DMS 273 (cell line): ENCODE results near the gene VAC14.

ENCODE experiments used
- DNase-seq: peaks from one replicate; lab custom pipeline; 2025; ENCODE audit not compliant: unreplicated experiment; lab: John Stamatoyannopoulos, UW

VAC14 gene

DNA sequence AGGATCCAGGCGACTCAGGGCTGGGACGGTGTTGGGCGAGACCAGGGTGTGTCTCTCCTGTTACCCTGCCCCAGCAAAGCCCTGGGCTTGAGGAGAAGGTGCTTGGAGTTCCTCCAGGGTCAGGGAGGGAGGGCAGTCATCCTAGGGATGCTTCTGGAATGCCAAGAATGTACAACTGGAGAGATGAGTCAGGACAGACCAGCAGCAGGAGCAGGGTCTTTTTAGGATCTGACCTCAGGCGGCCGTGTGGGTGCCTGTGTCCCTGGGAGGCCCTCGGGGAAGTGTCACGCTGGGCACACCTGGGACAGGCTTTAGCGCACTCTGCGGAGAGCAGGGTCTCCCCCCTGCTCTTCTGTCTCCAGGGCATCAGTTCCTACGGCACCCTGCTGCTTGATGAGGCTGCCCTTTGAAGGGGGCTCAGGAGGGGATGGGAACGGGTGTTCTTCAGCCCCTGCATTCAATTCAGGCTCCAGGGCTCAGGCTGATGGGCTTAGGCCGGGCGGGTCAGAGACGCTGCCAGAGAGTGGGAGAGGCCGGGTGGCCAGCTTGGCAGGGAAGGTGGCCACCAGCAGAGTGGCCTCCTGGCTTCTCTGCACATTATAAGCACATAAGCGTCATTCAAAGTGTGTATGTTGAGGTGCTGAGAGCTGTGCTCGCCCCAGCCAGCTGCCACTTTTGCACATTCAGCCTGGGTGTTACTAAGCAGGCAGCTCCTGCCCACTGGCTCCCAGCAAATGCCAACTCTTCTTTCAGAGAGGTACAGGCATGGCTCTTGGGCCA is 106.7 kb downstream of the VAC14 start:
- DNase-seq: peak; percentile 89

DNA sequence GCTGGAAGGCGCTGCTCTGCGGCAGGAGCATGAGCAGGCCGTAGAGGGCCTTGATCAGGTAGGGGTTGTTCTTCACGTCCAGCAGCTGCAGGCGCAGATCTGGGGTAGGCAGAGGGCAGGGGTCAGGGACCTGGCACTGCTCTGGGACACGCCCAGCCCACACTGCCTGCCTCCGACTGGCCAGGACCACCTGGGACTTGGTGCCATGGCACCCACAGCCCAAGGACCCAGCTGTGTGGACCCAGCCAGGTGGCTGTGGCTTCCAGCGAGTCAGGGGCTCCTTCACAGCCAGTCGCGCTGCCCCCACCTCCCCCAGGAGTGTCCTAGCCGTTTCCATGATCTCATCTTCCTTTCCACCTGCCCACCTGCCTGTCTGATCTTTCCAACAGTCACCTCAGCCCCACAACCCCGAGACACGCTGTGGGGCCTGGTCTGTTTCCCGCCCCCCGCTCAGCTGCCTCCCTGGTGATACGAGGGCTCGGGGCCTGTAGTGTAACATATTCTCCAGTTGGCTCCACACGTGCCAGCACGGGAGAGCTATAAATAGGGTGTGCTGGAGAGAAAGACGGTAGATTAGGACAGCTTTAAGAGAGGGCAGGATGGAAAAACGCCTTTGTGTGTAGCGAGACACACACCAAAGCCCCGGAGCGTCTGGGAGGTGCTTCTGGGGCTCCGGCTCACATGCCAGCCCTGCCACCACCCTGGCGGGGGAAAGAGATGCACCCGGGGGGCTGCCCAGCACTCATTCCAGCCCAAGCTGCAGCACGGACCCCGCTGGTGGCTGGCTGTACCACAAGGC is 107.9 kb downstream of the VAC14 start:
- peak; percentile 75 for DNase-seq

GRCh38 chr16:70692130-70692872 is 108.7 kb downstream of the VAC14 start:
- DNase-seq: no peak

DNA sequence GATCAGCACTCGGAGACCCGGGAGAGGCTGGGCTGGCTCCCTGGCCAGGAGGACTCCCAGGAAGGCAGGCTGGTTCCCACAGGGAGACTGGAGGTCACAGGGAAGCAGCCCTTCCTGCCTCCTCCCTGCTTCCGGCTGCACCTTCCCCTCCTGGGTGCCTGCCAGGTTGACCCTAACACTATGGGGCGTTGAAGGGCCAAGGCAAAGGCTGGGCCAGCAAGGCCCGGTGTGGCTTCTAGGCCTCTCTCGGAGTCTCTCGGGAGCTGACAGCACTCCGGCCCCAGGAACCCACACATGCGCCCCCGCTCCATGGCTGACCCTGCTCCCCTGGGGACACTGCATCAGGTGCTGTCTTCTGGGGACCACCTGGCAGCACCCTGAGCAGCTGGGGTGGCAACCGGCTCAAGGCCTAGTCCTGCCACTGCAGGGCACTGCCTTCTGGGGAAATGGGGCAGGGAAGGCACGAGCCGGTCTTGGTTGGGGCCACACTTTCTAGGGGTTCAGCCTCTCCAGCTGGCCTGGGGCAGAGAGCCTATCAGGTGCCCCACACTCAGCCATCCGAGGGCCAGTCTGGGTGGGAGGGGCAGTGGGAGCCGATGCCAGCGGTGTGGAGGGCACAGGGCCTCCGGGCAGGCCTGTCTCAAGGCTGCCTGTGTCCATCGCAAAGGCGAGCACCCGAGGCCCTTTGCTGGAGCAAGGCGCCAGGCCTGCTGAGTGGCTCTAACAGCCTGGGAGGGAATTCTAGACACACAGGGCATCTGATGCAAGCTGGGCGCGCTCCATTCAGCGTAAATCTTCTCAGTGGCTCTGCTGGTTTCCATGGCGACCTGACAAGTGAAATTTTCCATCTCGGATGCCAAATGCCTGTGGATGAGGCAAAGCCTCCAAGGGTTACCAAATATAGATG is 109.5 kb downstream of the VAC14 start:
- DNase-seq: peak; percentile 92

DNA sequence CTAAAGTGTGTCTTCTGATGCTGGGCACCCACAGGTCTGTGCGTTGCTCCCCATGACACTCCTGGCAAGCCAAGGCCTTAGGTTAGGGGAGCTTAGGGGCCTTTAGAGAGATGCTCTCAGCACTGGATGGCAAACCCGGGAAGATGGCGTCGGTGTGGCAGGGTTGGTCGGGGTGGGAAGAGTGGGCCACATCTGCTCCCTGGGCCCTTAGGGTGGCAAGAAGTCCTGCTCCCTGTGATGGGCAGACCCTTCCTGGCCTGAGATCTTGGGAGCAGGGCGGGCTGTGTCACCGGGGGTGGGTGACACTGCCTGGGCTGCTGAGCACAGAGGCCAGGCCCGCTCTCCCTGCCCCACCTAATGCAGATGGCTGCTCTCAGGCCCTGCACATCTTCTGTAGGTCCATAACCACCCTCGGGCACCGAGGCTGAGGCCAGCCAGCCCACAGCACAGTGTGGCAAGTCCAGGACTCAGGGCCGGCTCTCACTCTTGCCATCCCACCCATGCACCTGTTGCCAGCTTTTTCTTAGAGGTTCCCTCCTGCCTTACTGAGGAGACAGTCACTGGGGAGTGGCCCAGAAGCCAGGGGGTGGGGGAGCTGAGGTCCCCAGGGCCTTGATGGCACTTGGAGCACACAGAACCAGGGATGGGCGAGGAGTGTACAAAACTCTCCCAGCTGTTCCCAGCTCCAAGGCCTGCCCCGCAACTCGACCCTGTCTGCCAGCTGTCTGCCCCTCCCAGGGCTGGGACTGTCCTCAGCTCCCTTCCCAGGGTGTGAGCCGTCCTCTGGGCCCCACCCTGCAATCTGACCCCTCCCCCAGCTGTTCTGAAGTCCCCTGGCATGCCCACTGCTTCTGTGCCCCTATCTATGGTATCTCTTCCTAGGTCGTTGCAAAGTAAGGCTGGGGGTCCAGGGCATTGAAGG is 110.7 kb downstream of the VAC14 start:
- peak; percentile 84 for DNase-seq

GRCh38 chr16:70689035-70689969 is 111.7 kb downstream of the VAC14 start:
- peak; percentile 64 for DNase-seq

DNA sequence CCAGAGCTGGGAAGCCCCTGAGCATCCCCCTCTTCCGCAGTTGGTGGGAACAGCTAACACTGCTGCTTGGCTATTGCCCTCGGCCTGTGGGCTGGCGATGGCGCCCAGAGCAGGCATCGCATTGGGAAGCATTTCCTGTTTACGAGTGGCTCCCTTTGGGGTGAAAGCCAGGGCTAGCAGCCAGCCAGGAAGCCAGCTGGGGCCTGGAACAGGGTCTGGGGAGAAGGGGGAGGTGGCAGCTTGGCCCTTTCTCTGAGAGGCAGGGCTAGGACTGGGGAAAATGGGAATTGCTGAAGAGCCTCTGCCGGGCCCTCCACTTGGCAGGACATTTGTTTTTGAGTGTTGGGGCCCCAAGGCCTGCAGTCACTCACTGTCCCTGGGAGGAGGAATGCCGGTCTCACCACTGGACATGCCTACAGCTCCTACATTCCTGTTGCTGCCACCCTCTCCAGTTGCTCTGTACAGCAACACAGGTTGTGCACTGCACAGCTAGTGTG is 112.7 kb downstream of the VAC14 start:
- peak; percentile 87 for DNase-seq

DNA sequence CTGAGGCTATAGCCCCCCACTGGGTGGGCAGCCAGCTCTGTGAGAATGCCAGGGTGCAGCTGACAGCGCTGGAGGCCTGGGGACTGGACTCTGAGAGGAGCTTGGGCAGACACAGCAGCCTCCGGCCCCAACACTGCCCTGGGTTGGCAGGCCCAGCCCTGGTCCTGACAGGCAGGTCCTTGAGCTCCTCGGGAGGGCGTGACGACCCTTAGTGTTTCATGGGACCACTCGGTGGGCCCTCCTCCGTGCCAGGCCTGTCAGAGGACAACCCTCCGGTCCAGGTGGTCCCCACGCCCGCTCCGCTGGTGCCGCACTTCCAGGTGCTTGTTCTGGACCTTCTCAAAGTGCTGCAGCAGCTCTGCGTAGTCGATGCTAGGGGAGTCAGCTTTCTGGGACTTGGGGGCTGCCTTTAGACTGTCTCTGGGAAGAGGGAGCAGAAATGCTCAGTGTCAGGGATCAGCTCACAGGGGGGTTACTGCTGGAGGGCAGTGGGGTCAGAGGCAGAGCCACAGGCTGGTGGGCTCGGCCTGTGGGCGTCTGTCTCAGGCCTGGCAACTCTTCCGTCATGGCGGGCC is 113.2 kb downstream of the VAC14 start:
- DNase-seq: no peak

DNA sequence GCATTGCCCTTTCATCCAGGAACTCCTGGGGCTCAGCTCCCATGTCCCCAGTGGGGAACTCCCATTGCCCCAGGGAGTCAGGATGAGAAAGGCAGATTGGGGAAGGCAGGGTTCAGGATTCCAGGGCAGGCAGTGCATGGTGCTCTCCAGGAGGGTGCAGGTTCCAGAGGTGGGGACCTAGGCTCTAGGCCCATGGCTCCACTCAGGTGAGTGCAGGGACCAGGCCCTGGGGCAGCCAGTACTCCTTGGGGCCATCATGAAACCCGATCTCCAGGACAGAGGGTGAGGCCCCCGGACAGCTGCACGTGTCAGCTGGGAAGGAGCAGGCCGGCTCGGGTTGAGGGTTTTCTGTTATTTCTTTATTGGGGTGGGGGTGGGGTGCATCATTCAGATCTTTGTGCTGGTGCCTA is 113.9 kb downstream of the VAC14 start:
- DNase-seq: peak; percentile 81

DNA sequence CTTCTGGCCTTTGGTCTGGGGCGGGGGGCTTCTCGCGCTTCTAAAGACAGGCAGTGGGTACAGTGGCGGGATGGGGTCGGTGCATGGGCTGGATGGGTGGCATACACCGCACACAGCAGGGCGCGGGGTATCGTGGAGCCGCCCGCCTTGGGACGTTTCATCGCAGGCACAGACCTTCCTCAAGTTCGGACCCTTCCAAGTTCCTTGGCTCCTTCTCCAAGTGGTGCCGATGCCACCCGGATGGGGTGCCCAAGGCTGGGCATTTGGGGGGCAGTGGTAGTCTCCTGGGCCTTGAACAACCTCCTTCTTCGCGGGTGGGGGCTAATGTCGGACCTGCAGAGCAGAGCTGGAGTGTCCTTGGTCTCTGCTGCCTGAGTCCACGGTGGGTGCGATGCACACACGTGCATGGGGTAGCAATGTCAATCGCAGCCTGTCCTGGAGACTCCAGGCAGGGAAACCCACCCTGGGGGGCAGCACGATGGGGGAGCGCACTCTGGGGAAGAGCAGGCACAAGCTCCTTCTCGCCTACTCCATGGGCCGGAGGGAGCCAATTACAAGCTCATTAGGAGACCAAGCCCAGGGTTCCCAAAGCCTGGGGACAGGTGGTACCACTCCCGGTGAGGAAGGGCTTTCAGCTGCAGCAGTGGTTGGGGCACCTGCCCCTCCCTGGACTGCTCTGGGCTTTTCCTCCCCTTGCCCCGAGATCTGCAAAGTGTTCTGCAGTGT is 114.4 kb downstream of the VAC14 start:
- DNase-seq: peak; percentile 80

- DNase-seq: peak; percentile 97
Measured at GRCh38 chr16:70685938-70686375, 115.0 kb downstream of the VAC14 start, which contains the start of gene MTSS2. Gene MTSS2 (minus strand): TSS chr16:70686053. CDS start chr16:70685791, 262 bp downstream.

DNA sequence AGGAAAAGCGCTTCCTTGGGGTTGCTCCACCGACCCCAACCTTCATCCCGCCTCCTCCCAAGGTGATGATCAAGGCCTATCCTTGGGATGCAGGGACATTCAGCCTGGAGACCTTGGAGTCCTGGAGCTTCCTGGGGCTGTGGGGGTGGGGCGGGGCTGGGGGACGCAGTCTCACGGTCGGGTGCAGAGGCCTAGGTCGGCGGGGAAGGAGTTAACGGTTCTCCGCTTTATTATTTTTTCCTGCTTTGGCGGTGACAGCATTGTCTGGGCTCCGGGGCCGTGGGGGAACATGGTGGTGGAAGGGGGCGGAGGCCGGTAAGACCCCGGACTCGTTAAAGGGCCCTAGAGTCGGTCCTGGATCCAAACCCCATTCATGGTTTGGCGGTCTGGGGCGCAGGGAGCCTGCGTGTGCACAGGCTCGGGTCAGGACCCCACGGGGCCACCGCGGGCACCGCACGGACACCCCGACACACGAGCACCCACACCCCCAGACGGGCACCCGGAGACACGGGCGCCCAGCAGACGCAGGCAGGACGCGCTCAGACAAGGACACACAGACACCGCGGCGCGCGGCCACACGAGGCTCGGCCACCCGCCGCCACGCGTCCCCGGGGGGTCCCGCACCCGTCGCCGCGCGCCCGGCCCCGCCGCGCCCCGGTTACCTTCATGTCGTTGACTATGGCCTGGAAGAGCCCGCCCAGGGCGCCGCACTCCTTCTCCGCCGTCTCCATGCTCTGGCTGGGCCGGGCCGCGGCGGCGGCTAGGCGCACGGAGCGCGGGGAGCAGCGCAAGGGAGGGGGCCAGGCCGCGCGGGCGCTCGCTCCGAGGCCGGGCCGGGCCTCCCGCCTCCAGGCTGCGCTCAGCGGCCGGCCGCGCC is 115.7 kb downstream of the VAC14 start:
- DNase-seq: peak; percentile 79

DNA sequence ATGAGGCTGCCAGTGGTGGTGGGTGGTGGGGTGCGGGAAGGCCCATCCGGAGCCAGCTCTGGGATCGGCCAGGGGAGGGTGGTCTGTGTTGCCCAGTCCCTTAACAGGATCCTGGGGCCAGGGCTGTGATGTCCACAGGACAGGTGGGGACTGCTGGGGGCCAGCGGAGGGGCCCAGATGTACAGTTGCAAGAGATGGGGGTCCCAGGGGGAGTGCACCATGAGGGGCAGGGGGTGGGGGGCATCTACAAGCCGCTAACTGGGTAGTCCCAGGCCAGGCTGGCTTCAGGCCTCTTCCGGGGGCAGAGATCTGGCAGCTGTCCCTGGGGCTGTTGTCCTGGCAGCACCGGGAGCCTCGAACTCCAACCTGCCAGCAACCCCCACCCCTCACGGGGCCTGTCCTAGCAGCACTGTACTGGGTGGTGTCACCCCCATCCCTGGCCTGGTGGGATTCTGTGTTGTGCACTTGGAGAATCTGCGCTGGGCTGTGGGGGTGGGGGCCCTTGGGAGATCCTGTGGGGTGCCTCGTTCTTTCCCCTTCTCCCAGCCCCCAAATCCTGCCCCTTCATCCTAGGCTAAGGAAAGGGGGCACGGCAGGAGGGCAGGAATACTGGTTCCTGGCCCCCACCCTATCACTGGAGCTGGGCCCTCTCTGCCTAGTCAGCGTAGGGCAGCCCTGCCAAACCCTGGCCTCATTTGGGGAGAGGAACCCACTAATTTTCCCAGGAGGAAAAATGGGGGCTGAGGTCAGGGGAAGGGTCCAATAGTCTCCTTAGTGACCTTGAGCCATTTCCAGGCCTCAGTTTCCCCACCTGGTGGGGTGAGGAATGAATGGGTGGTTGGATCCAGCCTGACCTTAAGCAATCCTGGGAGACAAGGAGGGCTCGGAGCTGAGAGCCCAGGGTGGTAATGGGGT is 116.6 kb downstream of the VAC14 start:
- peak; percentile 63 for DNase-seq

DNA sequence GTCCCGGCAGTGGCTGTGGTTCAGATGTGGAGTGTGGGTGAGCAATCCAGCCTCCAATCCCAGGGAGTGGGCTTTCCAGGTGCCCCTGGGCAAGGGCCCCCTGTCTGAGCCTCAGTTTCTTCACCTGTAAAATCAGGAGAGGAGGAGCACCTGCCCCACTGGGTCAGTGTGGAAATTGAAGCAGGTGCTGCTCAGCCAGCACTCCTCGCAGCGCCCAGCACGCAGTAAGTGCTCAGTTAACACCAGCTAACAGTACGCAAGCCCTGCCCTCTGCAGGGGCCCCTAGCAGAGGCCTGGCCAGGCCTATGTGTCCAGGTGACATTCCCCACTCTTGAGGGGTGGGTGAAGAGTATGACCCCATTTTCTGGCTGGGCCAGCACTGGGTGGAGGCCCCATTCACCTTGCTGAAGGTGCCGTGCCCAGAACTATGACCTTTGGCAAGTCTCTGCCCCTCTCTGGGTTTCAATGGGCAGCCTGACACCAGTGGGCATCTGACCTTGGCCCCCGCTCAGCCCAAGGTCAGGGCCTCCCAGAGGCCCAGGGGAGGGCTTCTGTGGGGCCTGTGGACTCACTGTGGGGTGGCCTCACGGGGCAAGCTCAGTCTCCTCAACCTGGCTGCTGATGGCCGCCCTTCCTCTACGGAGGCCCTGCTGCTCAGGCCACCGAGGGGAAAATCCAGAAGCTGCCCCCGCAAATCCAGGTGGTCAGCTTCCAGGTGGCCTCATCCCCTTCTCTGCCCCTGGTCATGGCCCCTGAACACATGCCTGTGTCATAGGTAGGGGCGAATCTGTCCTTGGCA is 117.6 kb downstream of the VAC14 start:
- no peak for DNase-seq
